NCI-H187 treated with DMSO at 0.1 percent for 48 hours (cell line): ENCODE results near the gene EMX2.

Experiments used
- DNase-seq: peaks from one replicate; lab custom pipeline; 2025; lab: John Stamatoyannopoulos, UW

Gene EMX2

GRCh38 chr10:117544711-117545140, 2.2 kb downstream of the EMX2 start:
- no peak for DNase-seq

- DNase-seq: no peak
Measured at GRCh38 chr10:117545141-117546019, 2.8 kb downstream of the EMX2 start.

GRCh38 chr10:117546020-117546580, 3.6 kb downstream of the EMX2 start:
- DNase-seq: no peak

- DNase-seq: no peak
Measured at GRCh38 chr10:117546581-117547015, 4.1 kb downstream of the EMX2 start.

GRCh38 chr10:117547016-117547715, 4.6 kb downstream of the EMX2 start:
- DNase-seq: no peak

- no peak for DNase-seq
Measured at GRCh38 chr10:117547716-117548668, 5.4 kb downstream of the EMX2 start.

GRCh38 chr10:117549100-117549585, 6.6 kb downstream of the EMX2 start:
- no peak for DNase-seq

GRCh38 chr10:117550076-117550475, 7.5 kb downstream of the EMX2 start:
- DNase-seq: no peak

- no peak for DNase-seq
Measured at GRCh38 chr10:117550599-117551329, 8.2 kb downstream of the EMX2 start.

- no peak for DNase-seq
Measured at GRCh38 chr10:117551330-117552155, 9.0 kb downstream of the EMX2 start.

- no peak for DNase-seq
Measured at GRCh38 chr10:117552156-117552631, 9.6 kb downstream of the EMX2 start.

- no peak for DNase-seq
Measured at GRCh38 chr10:117552701-117553141, 10.2 kb downstream of the EMX2 start.

- DNase-seq: no peak
Measured at GRCh38 chr10:117553142-117553814, 10.7 kb downstream of the EMX2 start.

GRCh38 chr10:117553815-117554172, 11.2 kb downstream of the EMX2 start:
- DNase-seq: no peak

GRCh38 chr10:117554241-117554814, 11.8 kb downstream of the EMX2 start:
- DNase-seq: no peak

- no peak for DNase-seq
Measured at GRCh38 chr10:117555017-117555416, 12.5 kb downstream of the EMX2 start.

- DNase-seq: no peak
Measured at GRCh38 chr10:117555863-117556262, 13.3 kb downstream of the EMX2 start.

- DNase-seq: no peak
Measured at GRCh38 chr10:117556356-117556755, 13.8 kb downstream of the EMX2 start.

GRCh38 chr10:117559712-117560111, 17.2 kb downstream of the EMX2 start:
- DNase-seq: no peak
